Measurements from ENCODE around the gene ACSF3.

Gene ACSF3

DNA sequence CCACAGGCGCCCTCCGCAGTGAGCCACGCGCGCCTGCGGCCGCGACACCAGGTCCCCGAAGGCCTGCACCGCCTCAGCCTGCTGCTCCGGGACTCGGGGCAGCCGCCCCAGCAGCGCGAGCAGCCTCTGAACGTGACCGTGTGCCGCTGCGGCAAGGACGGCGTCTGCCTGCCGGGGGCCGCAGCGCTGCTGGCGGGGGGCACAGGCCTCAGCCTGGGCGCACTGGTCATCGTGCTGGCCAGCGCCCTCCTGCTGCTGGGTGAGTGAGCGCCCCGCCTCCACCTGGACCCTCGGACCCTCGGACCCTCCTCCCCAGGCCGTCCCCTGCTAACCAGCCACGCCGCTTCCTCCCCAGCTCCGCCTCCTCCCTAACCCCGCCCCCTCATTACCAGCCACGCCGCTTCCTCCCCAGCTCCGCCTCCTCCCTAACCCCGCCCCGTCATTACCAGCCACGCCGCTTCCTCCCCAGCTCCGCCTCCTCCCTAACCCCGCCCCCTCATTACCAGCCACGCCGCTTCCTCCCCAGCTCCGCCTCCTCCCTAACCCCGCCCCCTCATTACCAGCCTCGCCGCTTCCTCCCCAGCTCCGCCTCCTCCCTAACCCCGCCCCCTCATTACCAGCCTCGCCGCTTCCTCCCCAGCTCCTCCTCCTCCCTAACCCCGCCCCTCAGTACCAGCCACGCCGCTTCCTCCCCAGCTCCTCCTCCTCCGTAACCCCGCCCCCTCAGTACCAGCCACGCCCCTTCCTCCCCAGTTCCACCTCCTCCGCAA is 98.7 kb downstream of the ACSF3 start:
- DNase-seq = peak; percentile 60

- peak; percentile 45 for DNase-seq
Observed at GRCh38 chr16:89192956-89193575, 99.4 kb downstream of the ACSF3 start.

DNA sequence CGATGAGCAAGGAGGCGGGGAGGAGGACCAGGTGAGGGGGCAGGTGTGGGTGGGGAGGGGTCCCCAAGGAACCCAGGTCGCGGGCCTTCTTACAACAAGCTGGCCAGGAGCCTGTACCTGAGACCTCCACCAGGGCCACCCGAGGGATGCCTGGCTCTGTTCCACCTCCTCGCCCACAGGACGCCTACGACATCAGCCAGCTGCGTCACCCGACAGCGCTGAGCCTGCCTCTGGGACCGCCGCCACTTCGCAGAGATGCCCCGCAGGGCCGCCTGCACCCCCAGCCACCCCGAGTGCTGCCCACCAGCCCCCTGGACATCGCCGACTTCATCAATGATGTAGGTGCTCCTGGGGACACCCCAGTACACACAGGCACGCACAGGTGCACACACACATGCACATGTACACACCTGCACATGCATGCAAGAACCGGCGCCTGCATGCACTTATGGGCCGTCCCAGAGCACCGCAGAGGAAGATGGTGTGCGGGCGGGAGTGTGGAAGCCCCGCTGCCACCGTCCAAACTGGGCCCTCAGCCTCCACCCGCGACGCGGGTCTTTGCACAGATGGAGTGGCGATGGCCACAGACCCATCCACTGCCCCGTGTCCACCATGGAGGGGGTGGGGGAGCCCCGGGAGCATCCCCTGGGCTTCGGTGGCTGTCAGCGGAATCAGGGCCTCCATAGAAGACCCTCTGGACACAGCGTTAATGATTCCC is 100.1 kb downstream of the ACSF3 start:
- DNase-seq = no peak

DNA sequence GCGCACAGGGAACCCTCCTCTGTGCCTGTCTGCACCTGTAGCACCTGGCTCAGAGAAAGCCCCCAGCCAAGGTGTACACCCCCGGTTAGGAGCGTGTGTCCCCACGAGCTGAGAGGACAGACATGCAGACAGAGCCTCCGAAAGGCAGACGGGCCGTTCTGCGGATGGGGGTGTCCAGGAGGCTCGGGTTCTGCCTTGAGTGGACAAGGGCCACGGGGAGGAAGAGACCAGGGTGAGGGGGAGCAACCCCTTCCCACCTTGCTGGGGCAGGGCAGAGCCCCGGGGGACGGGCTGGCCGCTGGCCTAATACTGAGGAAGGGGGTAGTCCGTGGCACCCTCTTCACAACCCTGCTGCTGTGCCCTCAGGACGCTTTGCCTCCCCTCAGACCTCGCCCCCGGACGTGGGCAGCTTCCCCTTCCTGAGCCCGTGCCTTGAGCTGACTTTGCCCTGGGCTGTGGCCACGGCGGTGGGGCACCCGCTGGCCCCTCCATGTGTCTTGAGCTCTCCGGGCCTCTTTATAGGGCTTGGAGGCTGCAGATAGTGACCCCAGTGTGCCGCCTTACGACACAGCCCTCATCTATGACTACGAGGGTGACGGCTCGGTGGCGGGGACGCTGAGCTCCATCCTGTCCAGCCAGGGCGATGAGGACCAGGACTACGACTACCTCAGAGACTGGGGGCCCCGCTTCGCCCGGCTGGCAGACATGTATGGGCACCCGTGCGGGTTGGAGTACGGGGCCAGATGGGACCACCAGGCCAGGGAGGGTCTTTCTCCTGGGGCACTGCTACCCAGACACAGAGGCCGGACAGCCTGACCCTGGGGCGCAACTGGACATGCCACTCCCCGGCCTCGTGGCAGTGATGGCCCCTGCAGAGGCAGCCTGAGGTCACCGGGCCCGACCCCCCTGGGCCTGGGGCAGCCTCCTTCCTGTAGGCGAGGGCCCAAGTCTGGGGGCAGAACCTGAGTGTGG is 101.0 kb downstream of the ACSF3 start:
- no peak for DNase-seq

- DNase-seq = no peak
Observed at GRCh38 chr16:89195521-89196171, 102.0 kb downstream of the ACSF3 start.

DNA sequence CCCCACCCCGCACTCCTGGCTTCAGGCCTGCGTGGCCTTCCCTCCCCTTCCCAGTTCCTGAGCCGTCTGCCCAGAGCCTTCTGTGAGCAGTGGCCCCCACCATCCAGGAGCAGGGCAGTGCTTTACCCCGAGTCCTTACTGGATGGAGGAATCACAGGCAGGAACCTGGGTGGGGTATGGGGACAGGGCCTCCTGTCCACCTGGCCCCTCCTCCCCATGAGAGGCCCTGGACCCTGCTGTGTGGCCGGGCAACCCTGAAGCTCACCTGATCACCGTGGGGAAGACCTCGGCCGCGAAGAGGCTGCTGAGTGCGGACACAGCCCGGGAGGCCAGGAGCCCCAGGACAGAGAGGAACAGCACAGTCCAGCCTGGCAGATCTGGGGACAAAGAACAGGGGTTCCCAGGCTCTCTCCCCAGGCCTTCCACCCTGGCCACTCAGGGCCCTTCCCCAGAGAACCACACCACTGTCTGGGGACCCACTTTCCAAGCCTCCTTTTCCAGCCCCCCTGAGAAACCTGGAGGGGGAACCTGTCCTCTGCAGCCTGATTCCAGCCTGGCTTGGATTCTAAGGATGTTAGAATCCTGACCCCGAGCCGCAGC is 103.5 kb downstream of the ACSF3 start:
- no peak for DNase-seq

- no peak for DNase-seq
Observed at GRCh38 chr16:89197633-89198416, 104.2 kb downstream of the ACSF3 start.

DNA sequence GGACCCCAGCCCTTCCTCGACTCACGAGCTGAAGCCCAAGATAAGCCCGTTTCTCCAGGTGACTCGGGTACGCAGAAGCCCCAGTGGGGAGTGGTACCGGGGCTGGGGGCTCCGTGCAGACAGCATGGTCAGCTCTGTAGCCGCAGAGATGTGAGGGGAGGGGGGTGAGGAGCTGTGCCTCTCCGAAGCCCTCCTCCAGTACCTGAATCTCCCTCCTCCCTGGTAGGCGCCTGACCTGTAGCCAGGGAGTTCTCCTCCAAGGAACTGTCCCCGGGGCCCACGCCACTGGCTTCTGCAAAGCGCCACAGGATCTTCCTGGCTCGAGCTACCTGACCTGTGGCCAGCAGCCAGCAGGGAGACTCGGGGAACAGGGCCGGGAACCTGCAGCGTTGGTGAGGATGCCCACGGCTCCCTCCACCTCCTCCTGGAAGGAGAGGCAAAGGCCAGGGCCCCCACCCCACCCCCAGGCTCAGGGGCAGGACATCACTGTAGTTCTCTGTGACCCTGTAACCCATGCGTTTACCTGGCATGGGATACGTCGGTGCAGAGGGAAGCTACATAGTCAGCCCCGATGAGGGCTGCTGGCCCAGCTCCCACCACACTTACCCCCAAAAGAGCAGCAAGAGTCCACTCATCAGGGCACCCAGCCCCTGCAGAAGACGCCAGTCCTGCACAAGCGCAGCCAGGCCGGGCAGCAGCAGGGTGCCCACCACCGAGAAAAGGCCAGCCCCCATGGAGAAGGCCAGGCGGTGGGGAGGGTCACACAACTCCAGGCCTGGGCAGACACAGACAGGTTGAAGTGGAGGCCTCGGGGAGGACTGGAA is 105.0 kb downstream of the ACSF3 start:
- DNase-seq = no peak

DNA sequence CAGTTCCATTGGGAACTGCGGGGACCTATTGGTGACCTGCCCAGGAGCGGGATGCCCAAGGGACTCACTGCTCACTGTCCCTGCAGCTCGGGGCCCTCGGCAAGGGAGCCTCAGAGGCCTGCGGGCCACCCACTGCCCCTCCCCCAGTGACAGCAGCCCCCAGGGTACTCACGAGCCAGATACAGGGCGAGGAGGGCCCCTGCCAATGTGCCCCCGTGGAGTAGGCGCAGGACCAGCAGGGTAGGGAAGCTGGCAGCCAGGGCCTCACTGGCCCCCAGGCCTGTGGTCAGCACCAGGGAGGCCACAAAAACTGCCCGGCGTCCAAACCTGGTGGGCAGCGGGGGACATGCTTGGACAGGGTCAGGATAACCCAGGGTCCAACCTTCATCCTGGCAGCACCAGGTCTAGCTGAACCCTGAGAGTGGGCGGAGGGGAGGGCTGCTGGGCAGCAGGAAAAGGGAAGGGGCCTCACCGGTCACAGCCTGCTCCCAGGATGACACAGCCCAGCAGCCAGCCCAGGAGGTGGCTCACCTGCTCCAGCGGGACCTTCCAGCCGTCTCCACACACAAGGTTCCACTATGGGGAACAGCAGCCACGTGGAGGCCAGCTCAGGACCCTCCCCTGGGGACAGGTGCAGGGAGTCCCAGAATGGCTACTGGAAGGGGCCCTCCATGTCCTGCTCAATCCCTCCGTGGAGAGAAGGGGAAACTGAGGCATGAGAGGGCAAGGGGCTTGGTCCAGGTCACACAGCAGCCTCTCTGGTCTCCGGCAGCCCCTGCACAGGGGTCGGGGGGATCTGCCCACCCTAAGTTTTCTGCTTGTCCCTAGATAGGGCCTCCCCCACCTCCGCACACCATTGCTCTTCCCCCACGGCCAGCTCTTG is 105.8 kb downstream of the ACSF3 start:
- no peak for DNase-seq

- peak; percentile 69 for DNase-seq
Observed at GRCh38 chr16:89200124-89200849, 106.6 kb downstream of the ACSF3 start, which contains the start of gene SLC22A31. SLC22A31 (minus strand) TSS chr16:89200537; CDS start chr16:89200501, 36 bp downstream.

DNA sequence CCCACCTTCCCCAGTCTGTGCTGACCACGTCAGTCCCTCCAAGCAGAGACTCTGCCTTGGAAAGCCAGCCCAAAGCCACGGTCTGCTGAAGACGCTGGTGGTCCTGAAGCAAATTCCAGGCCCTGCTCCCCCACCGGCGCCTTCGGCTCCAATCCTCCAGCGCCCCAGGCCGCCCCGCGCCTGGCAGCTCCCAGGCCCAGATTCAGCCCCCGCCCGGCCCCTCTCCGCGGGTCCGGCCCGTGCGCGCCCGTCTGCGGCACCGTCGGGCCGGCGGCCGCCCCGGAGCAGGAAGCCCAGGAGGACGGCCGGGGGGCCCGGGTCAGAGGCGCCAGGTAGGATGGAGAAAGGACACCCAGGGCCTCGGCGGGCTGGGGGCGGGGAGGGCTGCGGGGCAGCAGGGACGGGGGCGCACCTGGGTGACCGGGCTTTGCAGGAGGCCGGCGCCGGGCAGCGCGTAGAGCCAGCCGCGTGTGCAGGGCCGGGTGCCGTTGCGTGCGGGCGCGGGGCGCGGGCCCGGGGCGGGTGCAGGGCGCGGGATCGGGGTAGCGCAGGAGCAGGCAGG is 107.3 kb downstream of the ACSF3 start:
- peak; percentile 49 for DNase-seq

DNA sequence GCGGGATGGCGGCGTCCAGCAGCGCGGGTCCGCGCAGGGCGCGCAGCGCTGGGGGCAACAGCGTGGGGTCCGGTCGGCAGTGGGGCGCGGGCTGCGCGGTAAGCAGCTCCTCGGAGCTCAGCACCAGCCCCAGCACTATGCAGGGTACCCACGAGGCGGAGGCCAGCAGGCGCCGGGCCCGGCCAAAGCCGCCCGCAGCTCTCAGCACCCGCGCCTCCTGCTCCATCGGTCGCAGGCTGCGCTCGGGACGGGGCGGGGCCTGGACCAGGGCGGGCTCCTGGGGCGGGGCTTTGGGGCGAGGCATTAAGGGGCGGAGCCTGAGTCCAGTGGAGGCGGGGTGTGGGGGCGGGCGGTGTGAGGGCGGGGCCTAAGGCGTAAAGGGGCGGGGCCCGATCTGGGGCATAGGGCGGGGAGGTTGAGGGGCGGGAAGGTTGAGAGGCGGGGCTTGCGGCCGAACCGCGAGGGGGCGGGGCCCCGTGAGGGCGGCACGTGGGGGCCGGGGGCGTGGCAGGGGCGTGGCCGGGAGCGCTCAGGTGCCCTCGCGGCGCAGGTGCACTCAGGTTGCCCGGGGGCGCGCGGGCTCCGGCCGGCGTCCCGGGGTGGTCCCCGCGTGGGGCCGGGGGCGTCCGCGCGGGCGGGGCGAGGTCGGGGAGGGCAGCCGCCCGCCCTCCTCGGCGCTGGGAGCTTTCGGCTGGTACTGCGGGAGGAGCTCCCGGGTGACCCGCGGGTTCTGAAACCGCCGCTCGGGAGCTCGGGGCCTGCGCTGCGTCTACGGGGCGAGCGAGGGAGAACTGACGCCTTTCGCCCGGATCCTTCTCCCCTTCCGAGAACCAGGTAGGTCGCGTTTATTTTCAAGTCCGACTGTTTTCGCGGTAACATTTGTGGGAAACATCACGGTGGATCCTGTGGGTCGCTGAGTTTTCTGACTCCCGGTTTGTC is 108.1 kb downstream of the ACSF3 start:
- peak; percentile 90 for DNase-seq

- DNase-seq = no peak
Observed at GRCh38 chr16:89202422-89203215, 109.0 kb downstream of the ACSF3 start.

Measured in DMS53 (cell line).